Measurements from ENCODE around the gene EXTL1. TPM values are rescaled to one million over a fixed set of nuclear protein-coding genes. Genes with fewer than 3 reads are reported as not detected.

Gene EXTL1
- polyA plus RNA-seq, 4 donors, result 1.3 to 2.4 (median 1.7) TPM

GRCh38 chr1:26037904-26038303 lies 16.3 kb downstream of the EXTL1 start:
- no peak for DNase-seq (ENCODE audit: low read depth in 4 of 4, low spot score in 2 of 4)

- no peak for DNase-seq (ENCODE audit: low read depth in 4 of 4, low spot score in 2 of 4)
Measured at GRCh38 chr1:26038477-26038876, 16.9 kb downstream of the EXTL1 start.

- no peak for DNase-seq (ENCODE audit: low read depth in 4 of 4, low spot score in 2 of 4)
Measured at GRCh38 chr1:26038904-26039303, 17.3 kb downstream of the EXTL1 start.

GRCh38 chr1:26041401-26041800 lies 19.8 kb downstream of the EXTL1 start:
- no peak for DNase-seq (ENCODE audit: low read depth in 4 of 4, low spot score in 2 of 4)

- DNase-seq (ENCODE audit: low read depth in 4 of 4, low spot score in 2 of 4), result no peak
Measured at GRCh38 chr1:26041978-26042377, 20.4 kb downstream of the EXTL1 start.

GRCh38 chr1:26043765-26044164 lies 22.2 kb downstream of the EXTL1 start:
- no peak for DNase-seq (ENCODE audit: low read depth in 4 of 4, low spot score in 2 of 4)

- no peak for DNase-seq (ENCODE audit: low read depth in 4 of 4, low spot score in 2 of 4)
Measured at GRCh38 chr1:26044414-26044813, 22.8 kb downstream of the EXTL1 start.

- no peak for DNase-seq (ENCODE audit: low read depth in 4 of 4, low spot score in 2 of 4)
Measured at GRCh38 chr1:26044971-26045721, 23.6 kb downstream of the EXTL1 start.

GRCh38 chr1:26045722-26046245 lies 24.2 kb downstream of the EXTL1 start, which contains the start of gene SLC30A2:
TSS of gene SLC30A2 (minus strand) at chr1:26046118. CDS start at chr1:26045896, 222 bp downstream.
- DNase-seq (ENCODE audit: low read depth in 4 of 4, low spot score in 2 of 4), result no peak

GRCh38 chr1:26046246-26047095 lies 24.9 kb downstream of the EXTL1 start:
- no peak for DNase-seq (ENCODE audit: low read depth in 4 of 4, low spot score in 2 of 4)

- DNase-seq (ENCODE audit: low read depth in 4 of 4, low spot score in 2 of 4), result no peak
Measured at GRCh38 chr1:26047278-26047874, 25.8 kb downstream of the EXTL1 start.

- DNase-seq (ENCODE audit: low read depth in 4 of 4, low spot score in 2 of 4), result no peak
Measured at GRCh38 chr1:26049531-26050247, 28.1 kb downstream of the EXTL1 start.

- no peak for DNase-seq (ENCODE audit: low read depth in 4 of 4, low spot score in 2 of 4)
Measured at GRCh38 chr1:26050248-26050640, 28.7 kb downstream of the EXTL1 start.

GRCh38 chr1:26053718-26054560 lies 32.4 kb downstream of the EXTL1 start:
- no peak for DNase-seq (ENCODE audit: low read depth in 4 of 4, low spot score in 2 of 4)

- DNase-seq (ENCODE audit: low read depth in 4 of 4, low spot score in 2 of 4), result no peak
Measured at GRCh38 chr1:26055041-26055440, 33.5 kb downstream of the EXTL1 start.

- no peak for DNase-seq (ENCODE audit: low read depth in 4 of 4, low spot score in 2 of 4)
Measured at GRCh38 chr1:26057189-26057588, 35.6 kb downstream of the EXTL1 start.

- DNase-seq (ENCODE audit: low read depth in 4 of 4, low spot score in 2 of 4), result no peak
Measured at GRCh38 chr1:26058052-26058595, 36.5 kb downstream of the EXTL1 start.

GRCh38 chr1:26059906-26060305 lies 38.3 kb downstream of the EXTL1 start:
- DNase-seq (ENCODE audit: low read depth in 4 of 4, low spot score in 2 of 4), result no peak

- DNase-seq (ENCODE audit: low read depth in 4 of 4, low spot score in 2 of 4), result no peak
Measured at GRCh38 chr1:26060832-26061574, 39.4 kb downstream of the EXTL1 start.
